ENCODE measurements around the gene GPR4. TPM values are rescaled to one million over a fixed set of nuclear protein-coding genes. Genes with fewer than 3 reads are reported as not detected.

GPR4 gene
- total RNA-seq, 1 experiment from 2014 or later: 0.48 TPM

- ATAC-seq: peak; percentile 89
- H3K9me3 Mint-ChIP-seq: no peaks in the 10 kb centered on the region
- peaks cover 12% of the 10 kb centered on the region; the same call in 1 of the 2 replicates for H3K4me1 Mint-ChIP-seq
- no peaks in the 10 kb centered on the region for H3K36me3 Mint-ChIP-seq
- peak; percentile 78 for DNase-seq (ENCODE audit: low spot score)
- no peaks in the 10 kb centered on the region for H3K27me3 Mint-ChIP-seq (ENCODE audit: low read depth)
- ChIA-PET CTCF (interaction anchor here (0.5 to 2.9 kb wide), 58 partner anchors 9 to 470 kb away, joined by 3 to 92 read pairs (median 6); partner anchors contain the start of genes EML2, FOSB, OPA3 and PPM1N), POLR2A (interaction anchor here (0.5 to 1.0 kb wide), 4 partner anchors 30 to 212 kb away, joined by 3 to 5 read pairs (median 4); no protein-coding TSS in a partner anchor)
- no peak overlapping the region for H3K4me3 Mint-ChIP-seq
- 0 out of 2 replicates have a peak, but pooled peaks have one; percentile 27 for TF ChIP-seq SP1 (CRISPR knock-in tag; conservative IDR thresholded peaks at IDR 0.05)
- 0 out of 2 replicates have a peak, but pooled peaks have one; percentile 31 for TF ChIP-seq HMGXB4 (CRISPR knock-in tag; IDR thresholded peaks at IDR 0.05)
- TF ChIP-seq TEAD4 (CRISPR knock-in tag; IDR thresholded peaks at IDR 0.05): no peak
- H3K27ac Mint-ChIP-seq: no peak overlapping the region
Measured at GRCh38 chr19:45558399-45558878, 43.6 kb downstream of the GPR4 start.

GRCh38 chr19:45556835-45557234 lies 45.2 kb downstream of the GPR4 start:
- CTCF ChIA-PET: interaction anchor here (0.6 to 2.9 kb wide), 4 partner anchors 13 to 85 kb away, joined by 3 to 92 read pairs (median 19); no protein-coding TSS in a partner anchor

More at GRCh38 chr19:45556835-45557234, 45.2 kb downstream of the GPR4 start:
- Mint-ChIP-seq H3K9me3 (no peaks in the 10 kb centered on the region), H3K27me3 (ENCODE audit: low read depth) (no peaks in the 10 kb centered on the region), H3K4me3 (no peak overlapping the region), H3K36me3 (no peaks in the 10 kb centered on the region), H3K4me1 (peaks cover 13% of the 10 kb centered on the region), H3K27ac (no peak overlapping the region)
- POLR2A ChIA-PET: no interaction called here
- TF ChIP-seq SMAD4 (CRISPR knock-in tag; IDR thresholded peaks at IDR 0.05) (no peak), ZNF219 (CRISPR knock-in tag; IDR thresholded peaks at IDR 0.05; ENCODE audit: borderline replicate concordance) (no peak), TP53 (CRISPR knock-in tag; IDR thresholded peaks at IDR 0.05) (no peak), CREB1 (CRISPR knock-in tag; IDR thresholded peaks at IDR 0.05) (no peak), ESRRA (CRISPR knock-in tag; IDR thresholded peaks at IDR 0.05; ENCODE audit: borderline replicate concordance) (no peak), ZBTB21 (CRISPR knock-in tag; IDR thresholded peaks at IDR 0.05; ENCODE audit: borderline replicate concordance) (no peak), ZNF138 (CRISPR knock-in tag; conservative IDR thresholded peaks at IDR 0.05) (no peak), JAZF1 (CRISPR knock-in tag; IDR thresholded peaks at IDR 0.05) (no peak), MYBL2 (CRISPR knock-in tag; IDR thresholded peaks at IDR 0.05) (no peak), TEAD1 (CRISPR knock-in tag; IDR thresholded peaks at IDR 0.05) (no peak), E2F5 (CRISPR knock-in tag; IDR thresholded peaks at IDR 0.05) (no peak), FOXJ3 (CRISPR knock-in tag; IDR thresholded peaks at IDR 0.05; ENCODE audit: borderline replicate concordance) (no peak), ZNF263 (CRISPR knock-in tag; IDR thresholded peaks at IDR 0.05; ENCODE audit: low read depth) (no peak), ZNF425 (CRISPR knock-in tag; conservative IDR thresholded peaks at IDR 0.05) (no peak), AR (CRISPR knock-in tag; IDR thresholded peaks at IDR 0.05) (no peak), SOX15 (CRISPR knock-in tag; IDR thresholded peaks at IDR 0.05) (no peak), TCF7 (CRISPR knock-in tag; IDR thresholded peaks at IDR 0.05; ENCODE audit: low read depth) (no peak)
- ATAC-seq: no peak
- DNase-seq (ENCODE audit: low spot score): no peak
